Activated naive CD8-positive, alpha-beta T cell treated with anti-CD3 and anti-CD28 coated beads, Interleukin-2, amount 10 ng/mL, durations not matched to agents 7 days and 5 days (primary cell): ENCODE results near the gene RAB31. TPM values are rescaled to one million over a fixed set of nuclear protein-coding genes. Genes with fewer than 3 reads are reported as not detected.

Experiments
- ATAC-seq: fragments of 150-1000 bp; cut with Tn5 transposase; one replicate; pipeline ENCODE4 v1.10.0; 2021; ENCODE audit warnings: low read depth, moderate library complexity
- POLR2A ChIA-PET: fragments of 350-600 bp; sonication (Branson Sonifier 250); formaldehyde crosslinking; loops from one replicate; lab custom pipeline; 2021; ENCODE audit warnings: antibody characterized with exemption; lab: Charles Lee
- DNase-seq: peaks from one replicate; pipeline ENCODE4 v3.0.0; 2021
- H3K27ac Mint-ChIP-seq: one replicate; pipeline ENCODE4 v1.8.0; 2022; ENCODE audit warnings: mild to moderate bottlenecking, mixed read lengths
- H3K27me3 Mint-ChIP-seq: one replicate; pipeline ENCODE4 v1.8.0; 2022; ENCODE audit warnings: mild to moderate bottlenecking, moderate library complexity, mixed read lengths
- H3K36me3 Mint-ChIP-seq: one replicate; pipeline ENCODE4 v1.8.0; 2021; ENCODE audit warnings: mild to moderate bottlenecking, mixed read lengths
- H3K4me1 Mint-ChIP-seq: one replicate; pipeline ENCODE4 v1.8.0; 2021; ENCODE audit warnings: mixed read lengths
- H3K4me3 Mint-ChIP-seq: one replicate; pipeline ENCODE4 v1.8.0; 2022; ENCODE audit warnings: mild to moderate bottlenecking, moderate library complexity, mixed read lengths
- H3K9me3 Mint-ChIP-seq: one replicate; pipeline ENCODE4 v1.8.0; 2021; ENCODE audit warnings: mixed read lengths
- total RNA-seq, 2 experiments: library from RNA; stranded (reverse); gene quantifications; one replicate each; pipeline ENCODE4 v1.2.3, GENCODE V29; 2021

RAB31 gene
- total RNA-seq, 2 experiments from 2014 or later: 0.94 to 3.6 TPM

- no peaks in the 10 kb centered on the region for H3K4me1 Mint-ChIP-seq
- H3K27me3 Mint-ChIP-seq: peaks cover 4% of the 10 kb centered on the region
- DNase-seq (no peak), ATAC-seq (no peak)
- no peaks in the 10 kb centered on the region for H3K9me3 Mint-ChIP-seq
- POLR2A ChIA-PET: no interaction called here
- H3K27ac Mint-ChIP-seq: no peak overlapping the region
- no peaks in the 10 kb centered on the region for H3K36me3 Mint-ChIP-seq
- H3K4me3 Mint-ChIP-seq: no peak overlapping the region
Observed at GRCh38 chr18:9810994-9811705, 103.0 kb downstream of the RAB31 start.

DNA sequence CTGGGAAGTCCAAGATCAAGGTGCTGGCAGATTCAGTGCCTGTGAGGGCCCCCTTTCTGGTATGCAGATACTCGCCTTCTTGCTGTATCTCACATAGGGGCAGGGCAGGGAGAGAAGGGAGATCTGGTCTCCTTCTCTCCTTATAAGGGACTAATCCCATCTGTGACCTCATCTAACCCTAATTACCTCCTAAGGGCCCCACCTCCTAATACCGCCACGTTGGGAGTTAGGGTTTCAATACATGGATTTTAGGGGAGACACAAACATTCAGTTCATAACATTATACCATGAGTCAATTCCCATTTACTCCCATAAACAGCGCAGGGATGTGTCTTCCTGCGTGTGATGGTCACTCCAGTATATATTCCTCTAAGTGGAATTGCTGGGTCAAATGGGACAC, 103.9 kb downstream of the RAB31 start:
- no peak overlapping the region for H3K27ac Mint-ChIP-seq

GRCh38 chr18:9814431-9814830, 106.3 kb downstream of the RAB31 start:
- no peak for DNase-seq
- POLR2A ChIA-PET: no interaction called here
- H3K9me3 Mint-ChIP-seq: peaks cover 1% of the 10 kb centered on the region
- ATAC-seq: no peak
- no peaks in the 10 kb centered on the region for H3K4me1 Mint-ChIP-seq
- no peak overlapping the region for H3K27ac Mint-ChIP-seq
- peaks cover 7% of the 10 kb centered on the region for H3K27me3 Mint-ChIP-seq
- H3K36me3 Mint-ChIP-seq: no peaks in the 10 kb centered on the region
- no peak overlapping the region for H3K4me3 Mint-ChIP-seq

More for the DNA sequence above, 103.9 kb downstream of the RAB31 start:
- H3K27me3 Mint-ChIP-seq: peaks cover 4% of the 10 kb centered on the region
- no peaks in the 10 kb centered on the region for H3K4me1 Mint-ChIP-seq
- DNase-seq: no peak
- H3K4me3 Mint-ChIP-seq: no peak overlapping the region
- no peaks in the 10 kb centered on the region for H3K36me3 Mint-ChIP-seq
- POLR2A ChIA-PET: no interaction called here
- ATAC-seq: no peak
- no peaks in the 10 kb centered on the region for H3K9me3 Mint-ChIP-seq

DNA sequence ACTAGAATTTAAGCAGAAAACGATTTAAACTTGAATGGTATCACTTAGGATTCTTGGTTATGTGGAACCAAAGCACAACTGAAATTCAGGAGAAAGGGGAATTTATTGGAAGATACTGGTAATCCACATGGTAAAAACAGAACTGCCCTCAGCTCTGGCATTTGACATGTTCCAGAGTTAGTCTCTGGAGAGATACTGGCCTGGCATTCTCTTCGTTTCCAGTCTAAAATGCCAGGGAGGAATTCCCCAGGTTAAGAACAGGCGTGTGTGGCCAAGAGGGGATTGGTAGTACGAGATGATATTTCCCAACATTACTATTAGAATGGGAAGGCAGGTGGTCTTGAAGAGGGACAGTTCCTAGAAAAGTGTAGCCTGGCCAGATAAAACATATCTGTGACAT, 109.2 kb downstream of the RAB31 start:
- no peaks in the 10 kb centered on the region for H3K36me3 Mint-ChIP-seq
- H3K4me1 Mint-ChIP-seq: no peaks in the 10 kb centered on the region
- peaks cover 1% of the 10 kb centered on the region for H3K9me3 Mint-ChIP-seq
- ATAC-seq: no peak
- no peak for DNase-seq
- H3K27me3 Mint-ChIP-seq: peaks cover 18% of the 10 kb centered on the region
- H3K27ac Mint-ChIP-seq: no peak overlapping the region
- POLR2A ChIA-PET: no interaction called here
- H3K4me3 Mint-ChIP-seq: no peak overlapping the region

DNA sequence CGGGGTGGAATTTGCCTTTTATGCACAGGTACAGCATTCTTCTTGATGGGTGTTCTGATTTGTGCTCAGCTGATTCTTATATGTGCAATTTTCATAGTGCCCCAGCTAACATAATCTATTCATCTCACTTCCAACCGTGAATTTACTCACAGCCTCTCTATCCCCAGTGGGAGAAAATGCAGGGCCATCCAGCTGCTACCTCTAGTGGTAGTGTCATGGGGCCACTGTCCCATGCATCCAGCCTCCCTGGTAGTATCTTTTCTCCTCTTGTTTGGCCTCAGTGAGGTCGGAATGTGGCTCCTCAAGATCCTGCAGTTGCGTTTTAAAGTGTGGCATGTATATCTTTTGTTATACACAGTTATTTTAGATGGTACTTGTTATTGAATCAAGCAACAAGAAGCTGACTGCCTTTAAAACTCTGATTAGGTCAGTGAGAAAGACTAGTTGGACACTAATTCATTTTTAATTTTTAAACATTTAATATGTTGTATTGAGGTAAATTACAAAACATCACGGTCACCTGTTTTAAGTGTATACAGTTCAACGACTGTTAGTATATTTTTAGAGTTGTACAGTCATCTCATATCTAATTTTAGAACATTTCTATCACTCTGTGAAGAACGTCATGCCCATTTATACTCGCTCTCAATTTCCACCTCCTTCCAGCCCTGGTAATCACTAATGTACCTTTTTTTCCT, 109.8 kb downstream of the RAB31 start:
- Mint-ChIP-seq H3K36me3 (no peaks in the 10 kb centered on the region), H3K4me3 (no peak overlapping the region), H3K9me3 (peaks cover 1% of the 10 kb centered on the region), H3K27ac (no peak overlapping the region), H3K27me3 (peaks cover 18% of the 10 kb centered on the region), H3K4me1 (no peaks in the 10 kb centered on the region)
- POLR2A ChIA-PET: no interaction called here
- ATAC-seq: no peak
- no peak for DNase-seq

DNA sequence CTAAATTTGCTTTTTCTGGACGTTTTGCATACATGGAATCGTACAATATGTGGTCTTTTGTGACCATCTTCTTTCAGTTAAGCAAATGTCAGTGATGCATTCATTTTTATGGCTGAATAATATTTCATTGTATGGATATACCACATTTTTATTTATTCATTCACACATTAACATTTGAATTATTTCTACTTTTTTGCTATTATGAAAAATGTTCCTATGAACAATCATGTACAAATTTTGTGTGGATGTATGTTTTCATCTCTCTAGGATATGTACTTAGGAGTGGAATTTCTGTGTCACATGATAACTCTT, 110.3 kb downstream of the RAB31 start:
- Mint-ChIP-seq H3K4me1 (no peaks in the 10 kb centered on the region), H3K27me3 (peaks cover 18% of the 10 kb centered on the region), H3K36me3 (no peaks in the 10 kb centered on the region), H3K4me3 (no peak overlapping the region), H3K9me3 (peaks cover 1% of the 10 kb centered on the region), H3K27ac (no peak overlapping the region)
- ATAC-seq: no peak
- POLR2A ChIA-PET: no interaction called here
- no peak for DNase-seq

GRCh38 chr18:9820127-9820526, 112.0 kb downstream of the RAB31 start:
- POLR2A ChIA-PET: no interaction called here
- Mint-ChIP-seq H3K4me1 (no peaks in the 10 kb centered on the region), H3K36me3 (no peaks in the 10 kb centered on the region), H3K9me3 (peaks cover 1% of the 10 kb centered on the region), H3K27ac (no peak overlapping the region), H3K4me3 (no peak overlapping the region), H3K27me3 (peaks cover 18% of the 10 kb centered on the region)
- ATAC-seq (no peak), DNase-seq (no peak)

DNA sequence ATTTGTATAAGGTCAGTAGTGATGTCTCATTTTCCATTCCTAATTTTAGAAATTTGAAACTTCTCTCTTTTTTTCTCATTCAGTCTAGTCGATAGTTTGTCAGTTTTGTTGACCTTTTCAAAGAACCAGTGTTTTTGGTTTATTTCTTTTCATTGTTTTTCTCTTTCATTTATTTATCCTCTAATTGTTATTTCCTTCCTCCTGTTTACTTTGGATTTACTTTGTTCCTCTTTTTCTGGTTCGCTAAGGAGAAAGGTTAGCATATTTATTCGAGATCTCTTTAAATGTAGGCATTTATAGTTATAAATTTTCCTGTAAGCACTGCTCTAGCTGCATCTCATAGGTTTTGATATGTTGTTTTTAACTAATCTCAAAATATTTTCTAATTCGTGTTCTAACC, 112.6 kb downstream of the RAB31 start:
- Mint-ChIP-seq H3K36me3 (no peaks in the 10 kb centered on the region), H3K27ac (no peak overlapping the region), H3K9me3 (peaks cover 1% of the 10 kb centered on the region), H3K4me1 (no peaks in the 10 kb centered on the region), H3K27me3 (peaks cover 18% of the 10 kb centered on the region), H3K4me3 (no peak overlapping the region)
- ATAC-seq (no peak), DNase-seq (no peak)
- POLR2A ChIA-PET: no interaction called here

DNA sequence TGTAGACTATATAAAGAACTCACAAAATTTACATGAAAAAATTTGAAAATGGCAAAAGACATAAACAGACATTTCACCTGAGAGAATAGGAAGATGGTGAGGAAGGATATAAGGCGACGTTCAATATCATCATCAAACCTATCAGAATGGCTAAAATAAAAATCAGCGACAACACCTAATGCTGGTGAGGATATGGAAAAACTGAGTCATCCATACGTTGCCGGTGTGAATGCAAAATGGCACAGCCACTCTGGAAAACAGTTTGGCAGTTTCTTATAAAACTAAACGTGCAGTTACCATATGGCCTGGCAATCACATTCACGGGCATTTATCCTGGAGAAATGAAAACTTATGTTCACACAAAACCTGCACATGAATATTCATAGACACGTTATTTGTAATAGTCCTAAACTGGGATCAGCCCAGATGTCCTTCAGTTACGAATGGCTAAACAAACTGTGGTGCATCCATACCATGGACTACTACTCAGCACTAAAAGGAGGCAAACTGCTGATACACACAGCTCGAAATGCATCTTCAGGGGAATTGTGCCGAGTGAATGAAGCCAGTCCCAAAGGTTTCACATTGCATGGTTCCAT, 114.6 kb downstream of the RAB31 start:
- POLR2A ChIA-PET: no interaction called here
- Mint-ChIP-seq H3K4me3 (no peak overlapping the region), H3K4me1 (no peaks in the 10 kb centered on the region), H3K27me3 (peaks cover 17% of the 10 kb centered on the region), H3K9me3 (peaks cover 1% of the 10 kb centered on the region), H3K27ac (no peak overlapping the region), H3K36me3 (no peaks in the 10 kb centered on the region)
- DNase-seq (no peak), ATAC-seq (no peak)

GRCh38 chr18:9823805-9824473, 115.8 kb downstream of the RAB31 start:
- ATAC-seq (no peak), DNase-seq (no peak)
- Mint-ChIP-seq H3K4me3 (no peak overlapping the region), H3K9me3 (peaks cover 1% of the 10 kb centered on the region), H3K27me3 (peaks cover 15% of the 10 kb centered on the region), H3K27ac (no peak overlapping the region), H3K4me1 (no peaks in the 10 kb centered on the region), H3K36me3 (no peaks in the 10 kb centered on the region)
- POLR2A ChIA-PET: no interaction called here

GRCh38 chr18:9824474-9824832, 116.4 kb downstream of the RAB31 start:
- H3K4me1 Mint-ChIP-seq: no peaks in the 10 kb centered on the region
- ATAC-seq (no peak), DNase-seq (no peak)
- no peaks in the 10 kb centered on the region for H3K9me3 Mint-ChIP-seq
- POLR2A ChIA-PET: no interaction called here
- H3K36me3 Mint-ChIP-seq: no peaks in the 10 kb centered on the region
- no peak overlapping the region for H3K27ac Mint-ChIP-seq
- H3K4me3 Mint-ChIP-seq: no peak overlapping the region
- H3K27me3 Mint-ChIP-seq: peaks cover 15% of the 10 kb centered on the region

DNA sequence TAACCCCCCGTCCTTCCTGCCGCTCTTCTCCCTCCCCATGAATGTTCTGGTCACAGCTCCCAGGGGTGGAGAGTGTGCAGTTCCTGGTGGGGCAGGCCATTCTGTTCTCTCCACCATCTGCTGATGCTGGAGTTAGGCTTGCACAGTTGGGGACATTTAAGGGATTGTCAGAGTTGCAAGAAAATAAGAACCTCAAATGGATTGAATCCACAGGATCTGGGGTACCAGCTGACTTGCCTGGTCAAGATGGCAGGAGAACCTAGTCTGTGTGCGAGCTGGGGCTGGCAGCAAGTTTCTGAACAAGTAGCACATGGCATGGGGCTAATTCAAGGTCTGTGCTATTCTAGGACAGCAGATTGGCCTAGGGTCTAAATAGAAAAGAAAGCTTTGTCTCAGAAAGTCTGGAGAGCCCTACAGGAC, 116.9 kb downstream of the RAB31 start:
- Mint-ChIP-seq H3K4me3 (no peak overlapping the region), H3K27ac (no peak overlapping the region), H3K36me3 (no peaks in the 10 kb centered on the region), H3K27me3 (peaks cover 15% of the 10 kb centered on the region), H3K9me3 (no peaks in the 10 kb centered on the region), H3K4me1 (no peaks in the 10 kb centered on the region)
- no peak for ATAC-seq
- POLR2A ChIA-PET: no interaction called here
- no peak for DNase-seq

- Mint-ChIP-seq H3K27ac (no peak overlapping the region), H3K36me3 (no peaks in the 10 kb centered on the region), H3K27me3 (peaks cover 9% of the 10 kb centered on the region), H3K4me1 (no peaks in the 10 kb centered on the region), H3K9me3 (no peaks in the 10 kb centered on the region), H3K4me3 (no peak overlapping the region)
- no peak for DNase-seq
- POLR2A ChIA-PET: no interaction called here
- no peak for ATAC-seq
Observed at GRCh38 chr18:9825571-9826073, 117.5 kb downstream of the RAB31 start.
